H1 (cell line): ENCODE data around the gene TASP1. TPM values are rescaled to one million over a fixed set of nuclear protein-coding genes. Genes with fewer than 3 reads are reported as not detected.

Experiments
- CTCF ChIA-PET: fragments of 300-600 bp; sonication (Branson Sonifier 250); formaldehyde crosslinking; loops from one replicate; lab custom pipeline; 2021; ENCODE audit not compliant: partially characterized antibody; lab: Charles Lee
- POLR2A ChIA-PET: fragments of 300-600 bp; sonication (Branson Sonifier 250); formaldehyde crosslinking; loops from one replicate; lab custom pipeline; 2021; ENCODE audit warnings: inconsistent platforms; ENCODE audit not compliant: partially characterized antibody; lab: Charles Lee
- DNase-seq, 2 experiments: peaks; one replicate each; pipeline versions ENCODE4 v3.0.0 to v3.0.0-alpha.2; 2010 to 2022; ENCODE audit warnings: low spot score in 2 of 2, low read depth in 1 of 2, mixed read lengths in 1 of 2
- FAIRE-seq: peaks from 2 replicates; lab custom pipeline; 2011; peaks lifted over from hg19 to GRCh38; lab: Jason Lieb, UNC
- H2AFZ ChIP-seq: 2 replicates; pipeline ENCODE4 v1.8.1; 2012; ENCODE audit warnings: low read length, inconsistent platforms
- H2AK5ac ChIP-seq: 2 replicates; pipeline ENCODE4 v1.6.1; 2013; ENCODE audit warnings: low read depth, low read length
- H2BK120ac ChIP-seq: replicated peaks from 2 replicates; pipeline ENCODE3; 2013; ENCODE audit warnings: low read depth, low read length, inconsistent platforms
- H2BK12ac ChIP-seq: 2 replicates; pipeline ENCODE4 v1.6.1; 2013; ENCODE audit warnings: low read depth, low read length
- H2BK15ac ChIP-seq: 2 replicates; pipeline ENCODE4 v1.6.1; 2013; ENCODE audit warnings: low read length
- H2BK20ac ChIP-seq: 2 replicates; pipeline ENCODE4 v1.6.1; 2013; ENCODE audit warnings: low read length
- H2BK5ac ChIP-seq: 2 replicates; pipeline ENCODE4 v1.6.1; 2013; ENCODE audit warnings: low read depth, low read length
- H3K14ac ChIP-seq: 2 replicates; pipeline ENCODE4 v1.6.1; 2013; ENCODE audit warnings: inconsistent platforms; ENCODE audit not compliant: insufficient read length
- H3K18ac ChIP-seq: 2 replicates; pipeline ENCODE4 v1.6.1; 2013; ENCODE audit warnings: low read length; ENCODE audit errors: extremely low read depth
- H3K23ac ChIP-seq: 2 replicates; pipeline ENCODE4 v1.6.1; 2013; ENCODE audit warnings: inconsistent platforms; ENCODE audit not compliant: insufficient read length
- H3K23me2 ChIP-seq: 2 replicates; pipeline ENCODE4 v1.6.1; 2013; ENCODE audit warnings: low read depth, low read length
- H3K27ac ChIP-seq: 2 replicates; pipeline ENCODE4 v1.6.1; 2011; ENCODE audit warnings: low read depth, low read length, inconsistent platforms
- H3K27me3 ChIP-seq, 4 experiments: replicated peaks in 1 of 4; 1 replicate in 1 of 4; 2 replicates in 3 of 4; pipeline versions ENCODE4 v1.6.1 to v1.8.1; 2011 to 2013; ENCODE audit warnings: low read length in 3 of 4, mild to moderate bottlenecking in 3 of 4, inconsistent platforms in 2 of 4, mixed read lengths in 2 of 4, moderate library complexity in 1 of 4; ENCODE audit not compliant: control insufficient read depth in 3 of 4, insufficient read depth in 3 of 4; ENCODE audit errors: extremely low read depth in 1 of 4
- H3K36me3 ChIP-seq, 4 experiments: 2 replicates each; pipeline versions ENCODE4 v1.6.1 to v1.8.1; 2011 to 2013; ENCODE audit warnings: mild to moderate bottlenecking in 4 of 4, low read length in 3 of 4, moderate library complexity in 2 of 4, control low read depth in 1 of 4, inconsistent platforms in 1 of 4; ENCODE audit not compliant: insufficient read depth in 4 of 4, control insufficient read depth in 2 of 4
- H3K4ac ChIP-seq: replicated peaks from 2 replicates; pipeline ENCODE3; 2013; ENCODE audit warnings: low read length, low read depth, mixed read lengths, inconsistent platforms; ENCODE audit not compliant: insufficient read length
- H3K4me1 ChIP-seq, 4 experiments: replicated peaks in 1 of 4; 1 replicate in 1 of 4; 2 replicates in 3 of 4; pipeline versions ENCODE4 v1.6.1 to v1.8.1; 2011 to 2013; ENCODE audit warnings: low read length in 3 of 4, inconsistent platforms in 2 of 4, mixed read lengths in 1 of 4; ENCODE audit not compliant: insufficient read depth in 4 of 4, control insufficient read depth in 3 of 4
- H3K4me2 ChIP-seq, 2 experiments: 2 replicates each; pipeline versions ENCODE4 v1.6.1 to v1.8.1; 2011 to 2013; ENCODE audit warnings: low read depth in 2 of 2, low read length in 2 of 2, control low read depth in 1 of 2, inconsistent platforms in 1 of 2, mild to moderate bottlenecking in 1 of 2; ENCODE audit not compliant: insufficient read depth in 1 of 2
- H3K4me3 ChIP-seq, 4 experiments: fragments of 200-600, 300-600 bp in 1 of 4; sonication (generic), shearing (Covaris generic), sonication (Bioruptor Twin) in 1 of 4; 2 replicates each; pipeline versions ENCODE4 v1.5.1 to v1.8.1; 2011 to 2016; ENCODE audit warnings: low read length in 4 of 4, low read depth in 3 of 4, control low read depth in 2 of 4, inconsistent platforms in 2 of 4, mild to moderate bottlenecking in 2 of 4, mixed read lengths in 1 of 4, moderate library complexity in 1 of 4; ENCODE audit not compliant: insufficient read depth in 2 of 4; ENCODE audit errors: extremely low read depth in 1 of 4
- H3K56ac ChIP-seq: replicated peaks from 2 replicates; pipeline ENCODE3; 2013; ENCODE audit warnings: low read depth, mild to moderate bottlenecking, mixed read lengths, low read length, inconsistent platforms; ENCODE audit not compliant: insufficient read length
- H3K79me1 ChIP-seq: 2 replicates; pipeline ENCODE4 v1.6.1; 2013; ENCODE audit warnings: low read depth, low read length, control low read depth
- H3K79me2 ChIP-seq, 2 experiments: 2 replicates each; pipeline versions ENCODE4 v1.6.1 to v1.8.1; 2012 to 2013; ENCODE audit warnings: low read length in 2 of 2, mild to moderate bottlenecking in 2 of 2, inconsistent platforms in 1 of 2; ENCODE audit not compliant: insufficient read depth in 2 of 2, control insufficient read depth in 1 of 2
- H3K9ac ChIP-seq, 4 experiments: replicated peaks in 1 of 4; 1 replicate in 1 of 4; 2 replicates in 3 of 4; pipeline versions ENCODE4 v1.6.1 to v1.8.1; 2011 to 2013; ENCODE audit warnings: low read depth in 3 of 4, low read length in 3 of 4, control low read depth in 2 of 4, mild to moderate bottlenecking in 2 of 4, moderate library complexity in 2 of 4, inconsistent platforms in 1 of 4; ENCODE audit errors: extremely low read depth in 1 of 4
- H3K9me3 ChIP-seq, 2 experiments: 2 replicates each; pipeline versions ENCODE4 v1.6.1 to v1.8.1; 2012 to 2013; ENCODE audit warnings: mild to moderate bottlenecking in 2 of 2, moderate library complexity in 2 of 2, control low read depth in 1 of 2, inconsistent platforms in 1 of 2, low read depth in 1 of 2, low read length in 1 of 2, mixed read lengths in 1 of 2; ENCODE audit not compliant: insufficient read depth in 2 of 2
- H4K20me1 ChIP-seq, 2 experiments: replicated peaks in 1 of 2; 2 replicates each; pipeline versions ENCODE3 to v1.8.1; 2011 to 2013; ENCODE audit warnings: inconsistent platforms in 2 of 2, low read length in 2 of 2, mild to moderate bottlenecking in 1 of 2; ENCODE audit not compliant: insufficient read depth in 2 of 2, control insufficient read depth in 1 of 2
- H4K5ac ChIP-seq: 2 replicates; pipeline ENCODE4 v1.6.1; 2013; ENCODE audit warnings: low read length, low read depth, mixed read lengths, inconsistent platforms; ENCODE audit not compliant: insufficient read length
- H4K8ac ChIP-seq: 2 replicates; pipeline ENCODE4 v1.8.0; 2013; ENCODE audit warnings: mild to moderate bottlenecking, moderate library complexity, low read length, inconsistent platforms; ENCODE audit not compliant: insufficient read depth; ENCODE audit errors: extremely low read depth
- H4K91ac ChIP-seq: replicated peaks from 2 replicates; pipeline ENCODE3; 2013; ENCODE audit warnings: low read length, mixed read lengths, inconsistent platforms; ENCODE audit not compliant: insufficient read length
- CBX8 ChIP-seq: fragments of 300-800, 300-1000 bp; sonication (generic); IDR thresholded peaks from 2 replicates; pipeline ENCODE4 v1.7.1; 2016; ENCODE audit warnings: low read depth, low read length, borderline replicate concordance
- KDM1A ChIP-seq: fragments of 200-600, 300-600 bp; sonication (generic); IDR thresholded peaks from 2 replicates; pipeline ENCODE4 v1.7.1; 2016; ENCODE audit warnings: mild to moderate bottlenecking, low read length, borderline replicate concordance
- KDM5A ChIP-seq: fragments of 200-600 bp; IDR thresholded peaks from 2 replicates; pipeline ENCODE4 v1.7.1; 2012; ENCODE audit warnings: mild to moderate bottlenecking, low read length, inconsistent platforms, mixed read lengths
- PHF8 ChIP-seq: fragments of 200-600 bp; sonication (generic); conservative IDR thresholded peaks from 2 replicates; pipeline ENCODE4 v1.7.1; 2012; ENCODE audit warnings: low read depth, mild to moderate bottlenecking, inconsistent platforms, low read length, moderate library complexity
- SAP30 ChIP-seq: fragments of 300-600 bp; sonication (generic); IDR thresholded peaks from 2 replicates; pipeline ENCODE4 v1.7.1; 2012; ENCODE audit warnings: low read length, moderate library complexity, mild to moderate bottlenecking, inconsistent platforms; ENCODE audit not compliant: insufficient read depth, insufficient replicate concordance
- SP4 ChIP-seq: IDR thresholded peaks from 2 replicates; pipeline ENCODE4 v1.6.1; 2012; ENCODE audit warnings: low read length, inconsistent platforms
- YY1 ChIP-seq: IDR thresholded peaks from 2 replicates; pipeline ENCODE4 v1.6.1; 2011; ENCODE audit warnings: low read depth, mild to moderate bottlenecking, low read length
- WGBS, 2 experiments: shearing (Covaris generic) in 1 of 2; methylation state at CpG; one replicate each; pipeline versions ENCODE4 v1.1.6 to v1.1.7; 2013 to 2015; ENCODE audit warnings: low lambda C conversion rate in 2 of 2, mixed read lengths in 2 of 2, inconsistent platforms in 1 of 2, low coverage in 1 of 2, missing lambda C conversion rate in 1 of 2; ENCODE audit not compliant: insufficient replicate concordance in 2 of 2, insufficient coverage in 1 of 2, insufficient read length in 1 of 2; ENCODE audit errors: extremely low coverage in 1 of 2, missing lambda C conversion rate in 1 of 2; 5-methylcytosine and 5-hydroxymethylcytosine counted together
- polyA plus RNA-seq, 7 experiments: library from polyadenylated mRNA; depleted of rRNA in 3 of 7; stranded (reverse) in 5 of 7; unstranded in 2 of 7; fragments of >200 nt in 5 of 7; fragments of 200-250 nt in 2 of 7; gene quantifications; 1 replicate in 5 of 7; 2 replicates in 1 of 7; 4 replicates in 1 of 7; pipeline versions ENCODE4 v1.2.1 to v1.2.3, GENCODE V29; 2011 to 2013; ENCODE audit warnings: missing spikeins in 2 of 7, mixed read lengths in 2 of 7
- total RNA-seq: library from RNA; stranded (reverse); fragmentation: NEBNext Ultra II Directional; extraction: Animal tissue kit (Norgen Biotek cat#: 25700); gene quantifications from 2 replicates; pipeline ENCODE4 v1.2.1, GENCODE V29; 2021

Gene TASP1
- total and polyA plus RNA-seq, 2 of the 8 experiments (the other 6 are each of a cell fraction or from before 2014, with no cell fraction given): 4.5 to 10.9 TPM

DNA sequence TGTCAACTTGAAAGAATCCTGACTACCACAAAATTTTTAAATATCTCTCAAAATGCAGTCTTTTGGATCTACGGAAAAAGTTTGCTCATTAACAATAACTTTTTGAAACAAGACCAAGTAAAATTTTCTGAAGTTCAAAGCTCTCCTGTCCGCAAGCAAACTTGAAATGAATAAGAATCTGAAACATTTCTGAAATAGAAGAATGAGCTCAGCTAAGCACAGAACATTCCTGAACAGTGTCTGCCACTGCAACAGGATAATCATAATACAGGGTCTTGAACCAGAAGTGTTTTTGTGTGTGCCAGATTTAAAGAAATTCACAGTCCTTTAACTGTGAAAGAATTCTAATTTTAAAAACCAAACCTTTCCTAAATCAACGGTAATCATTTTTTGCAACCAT, 49.1 kb upstream of the TASP1 start:
- Histone ChIP-seq H3K4me3 (no peak overlapping the region), H3K4me1 (no peaks in the 10 kb centered on the region), H2BK12ac (no peak overlapping the region), H3K4me2 (no peak overlapping the region), H2BK120ac (no peak overlapping the region), H4K91ac (no peak overlapping the region), H2BK20ac (no peak overlapping the region)
- WGBS, 2 experiments: 93% methylated on average over 3 of the region's 3 CpGs; no CpG with 5 or more reads in 1 of the 2 experiments
- CTCF ChIA-PET: no interaction called here
- no peak for DNase-seq
- TF ChIP-seq KDM1A (no peak), CBX8 (no peak), SP4 (no peak), KDM5A (no peak), PHF8 (no peak), YY1 (no peak), SAP30 (no peak)
- TF ChIP-seq, all 59 proteins: peak for 0
- Histone ChIP-seq H4K5ac (no peak overlapping the region), H2BK15ac (no peak overlapping the region), H3K18ac (no peak overlapping the region), H3K4ac (no peak overlapping the region), H3K36me3 (no peaks in the 10 kb centered on the region), H3K9ac (no peak overlapping the region), H3K79me1 (no peaks in the 10 kb centered on the region), H3K56ac (no peak overlapping the region), H3K23ac (no peak overlapping the region), H3K9me3 (no peaks in the 10 kb centered on the region), H3K14ac (no peak overlapping the region), H3K23me2 (no peaks in the 10 kb centered on the region), H2BK5ac (no peak overlapping the region), H4K20me1 (no peaks in the 10 kb centered on the region), H3K27me3 (no peaks in the 10 kb centered on the region; a peak in 1 of 7 replicates), H2AFZ (no peak overlapping the region), H3K27ac (no peak overlapping the region), H2AK5ac (no peak overlapping the region), H3K79me2 (no peaks in the 10 kb centered on the region), H4K8ac (no peak overlapping the region)
- POLR2A ChIA-PET: no interaction called here
- FAIRE-seq: no peak
